CD4-positive, alpha-beta T cell treated with Interleukin-4 for 1 hour (primary cell): Measurements from ENCODE around the gene IL18RAP.

Experiments used
- DNase-seq, 2 donors: peaks; one replicate each; pipeline ENCODE4 v3.0.0-alpha.2; 2020 to 2022

Gene IL18RAP

GRCh38 chr2:102463160-102463559 lies 40.2 kb downstream of the IL18RAP start:
- DNase-seq: no peak

GRCh38 chr2:102470168-102470567 lies 47.2 kb downstream of the IL18RAP start:
- DNase-seq: no peak

DNA sequence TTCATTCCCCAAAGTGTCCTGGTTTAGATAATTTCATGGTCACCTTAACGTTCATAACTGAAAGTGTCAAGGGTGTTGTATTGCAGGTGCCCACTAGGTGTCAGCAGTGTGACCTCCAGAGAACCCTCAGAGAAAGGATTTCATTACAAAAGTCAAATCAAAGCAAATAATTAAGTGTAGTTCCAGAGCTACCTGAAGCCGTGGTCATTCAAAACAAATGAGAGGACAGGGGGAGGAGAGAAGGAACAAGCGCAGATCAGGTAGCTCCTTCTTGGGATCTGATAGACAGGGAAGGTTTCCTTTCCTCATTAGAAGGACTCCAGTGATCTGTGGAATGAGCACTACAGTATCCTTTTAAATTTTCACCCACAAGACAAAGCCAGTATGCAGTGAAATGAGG lies 50.1 kb downstream of the IL18RAP start, which contains the start of gene SLC9A4:
Gene SLC9A4 (plus strand): TSS at position 207 of the 400 bp plus-strand sequence. CDS start 534 bp downstream, outside the sequence.
- DNase-seq: peak; percentile 38 to 50

GRCh38 chr2:102473631-102474030 lies 50.7 kb downstream of the IL18RAP start:
- no peak for DNase-seq

DNA sequence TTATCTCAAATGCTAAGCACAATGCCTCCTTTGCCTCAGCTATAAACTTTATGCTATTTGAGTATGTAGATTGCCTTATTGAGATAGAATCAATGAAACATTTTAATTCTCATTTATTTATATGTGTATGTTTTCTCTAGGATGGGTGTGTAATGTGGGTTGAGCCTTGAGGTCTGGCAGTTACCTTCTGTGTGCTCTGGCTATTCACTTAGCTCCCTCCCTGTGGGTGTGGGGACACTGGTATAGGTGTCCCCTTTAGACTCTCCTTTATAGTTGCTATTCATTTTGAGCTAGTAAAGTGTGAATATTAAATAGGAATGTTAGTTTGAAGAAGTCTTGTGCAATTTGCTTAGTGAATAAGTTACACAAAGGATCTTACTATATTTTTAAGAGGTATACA lies 51.8 kb downstream of the IL18RAP start:
- no peak for DNase-seq

DNA sequence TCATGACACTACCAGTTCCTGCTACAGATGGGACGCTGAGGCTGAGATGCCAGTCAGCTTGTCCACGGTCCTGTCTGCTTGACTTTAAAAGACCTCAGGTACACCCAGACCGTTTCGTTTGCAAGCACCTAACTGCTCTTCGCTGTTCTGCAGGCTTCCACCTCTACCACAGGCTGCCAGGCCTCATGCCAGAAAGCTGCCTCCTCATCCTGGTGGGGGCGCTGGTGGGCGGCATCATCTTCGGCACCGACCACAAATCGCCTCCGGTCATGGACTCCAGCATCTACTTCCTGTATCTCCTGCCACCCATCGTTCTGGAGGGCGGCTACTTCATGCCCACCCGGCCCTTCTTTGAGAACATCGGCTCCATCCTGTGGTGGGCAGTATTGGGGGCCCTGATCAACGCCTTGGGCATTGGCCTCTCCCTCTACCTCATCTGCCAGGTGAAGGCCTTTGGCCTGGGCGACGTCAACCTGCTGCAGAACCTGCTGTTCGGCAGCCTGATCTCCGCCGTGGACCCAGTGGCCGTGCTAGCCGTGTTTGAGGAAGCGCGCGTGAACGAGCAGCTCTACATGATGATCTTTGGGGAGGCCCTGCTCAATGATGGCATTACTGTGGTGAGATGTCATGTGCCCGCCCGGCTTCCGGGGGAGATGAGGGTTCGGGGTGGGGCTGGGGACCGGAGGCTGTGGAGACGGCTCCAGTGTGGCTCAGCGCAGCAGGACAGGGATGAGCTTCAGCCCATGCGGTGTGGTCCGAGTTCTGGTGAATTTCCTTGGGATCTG lies 55.9 kb downstream of the IL18RAP start:
- no peak for DNase-seq

DNA sequence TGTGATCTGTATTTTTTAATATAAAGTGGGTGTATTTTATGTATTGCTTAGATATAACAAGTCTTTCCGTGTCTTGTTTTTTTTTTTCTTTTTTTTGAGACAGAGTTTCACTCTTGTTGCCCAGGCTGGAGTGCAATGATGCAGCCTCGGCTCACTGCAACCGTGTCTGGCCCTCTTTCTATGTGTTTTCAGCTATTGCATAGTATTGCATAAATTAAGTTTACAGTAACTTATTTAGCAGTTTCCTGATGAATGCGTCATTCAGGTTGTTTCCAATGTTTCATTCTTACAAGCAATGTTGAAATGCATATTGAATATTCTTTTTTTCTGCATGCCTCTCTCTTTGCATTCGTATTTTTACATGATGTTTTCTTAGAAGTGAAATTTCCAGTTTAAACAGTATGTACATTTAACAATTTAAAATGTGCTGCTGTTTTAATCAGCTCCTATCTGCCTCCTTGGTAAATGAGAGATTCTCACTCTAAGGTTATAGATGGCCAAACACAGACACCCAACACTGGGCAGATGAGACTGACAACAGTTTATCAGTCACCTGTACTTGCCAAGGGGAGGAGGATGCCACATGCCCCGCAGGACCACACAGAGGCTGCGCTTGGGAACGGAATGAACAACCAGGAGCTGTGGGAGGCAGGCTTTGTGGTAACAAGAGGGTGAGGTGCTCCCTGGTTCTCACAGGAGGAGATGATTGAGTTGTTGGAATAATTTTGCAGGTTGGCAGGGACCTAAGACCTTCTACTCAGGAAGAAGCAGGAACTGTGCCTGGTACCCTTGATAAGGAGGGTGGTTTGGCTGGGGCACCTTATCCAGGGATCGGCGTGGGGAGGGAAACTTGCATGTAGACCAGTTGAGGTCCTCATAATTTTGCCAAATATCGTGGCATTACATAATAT lies 57.6 kb downstream of the IL18RAP start:
- no peak for DNase-seq

DNA sequence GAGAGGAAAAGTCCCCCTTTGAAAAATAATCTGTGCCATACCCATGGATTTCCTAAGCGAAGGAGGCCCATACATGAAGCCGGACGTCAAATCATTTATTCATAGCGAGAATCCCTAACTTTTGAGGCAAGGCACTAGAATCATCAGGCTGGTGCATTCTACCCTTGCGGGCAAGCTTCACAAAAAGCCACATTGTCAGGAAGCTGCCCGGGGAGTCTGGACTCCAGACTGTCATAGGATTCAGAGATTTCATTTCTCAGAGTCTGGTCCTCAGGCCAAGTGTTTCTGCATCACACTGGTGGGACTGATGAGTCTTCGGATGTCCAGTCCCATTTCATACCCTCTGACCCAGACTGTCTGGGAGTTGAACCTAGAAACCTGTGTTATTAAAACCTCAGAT lies 59.0 kb downstream of the IL18RAP start:
- no peak for DNase-seq

GRCh38 chr2:102483086-102483485 lies 60.1 kb downstream of the IL18RAP start:
- DNase-seq: no peak

GRCh38 chr2:102484310-102485061 lies 61.5 kb downstream of the IL18RAP start:
- DNase-seq: no peak

GRCh38 chr2:102485147-102485785 lies 62.3 kb downstream of the IL18RAP start:
- DNase-seq: no peak

- no peak for DNase-seq
Measured at GRCh38 chr2:102486941-102487702, 64.2 kb downstream of the IL18RAP start.

DNA sequence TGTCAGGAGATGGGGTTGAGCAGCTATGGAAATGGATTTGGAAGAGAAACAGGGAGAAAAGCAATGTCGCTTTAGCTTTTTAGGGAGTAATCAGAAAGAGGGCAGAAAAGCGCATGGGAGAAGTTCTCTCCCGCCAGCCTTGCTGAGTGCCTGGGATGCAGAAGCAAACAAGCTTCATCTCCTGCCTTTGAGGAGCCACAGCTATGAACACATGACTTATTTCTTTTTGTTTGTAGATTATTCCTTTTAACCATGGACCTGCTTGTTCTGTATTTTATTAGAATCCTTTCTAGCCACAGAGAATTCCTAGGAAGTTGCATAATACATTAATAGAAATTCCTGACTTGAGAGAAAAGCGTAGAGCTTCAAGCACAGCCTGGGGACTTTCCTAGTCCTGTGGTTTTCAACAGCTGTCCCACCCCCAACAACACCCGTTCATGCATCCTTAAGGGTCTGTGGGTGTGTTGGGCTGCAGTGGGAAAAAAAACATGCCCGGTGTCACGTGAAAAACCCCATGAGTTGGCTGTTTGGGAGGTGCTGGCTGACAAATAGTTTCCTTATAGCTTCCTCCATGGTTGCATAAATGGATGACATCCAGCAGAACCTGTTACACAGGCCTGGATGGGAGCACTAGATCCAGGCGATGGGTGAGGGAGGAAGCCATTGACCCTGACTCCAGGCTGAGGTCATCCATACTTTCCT lies 65.0 kb downstream of the IL18RAP start:
- DNase-seq: no peak

DNA sequence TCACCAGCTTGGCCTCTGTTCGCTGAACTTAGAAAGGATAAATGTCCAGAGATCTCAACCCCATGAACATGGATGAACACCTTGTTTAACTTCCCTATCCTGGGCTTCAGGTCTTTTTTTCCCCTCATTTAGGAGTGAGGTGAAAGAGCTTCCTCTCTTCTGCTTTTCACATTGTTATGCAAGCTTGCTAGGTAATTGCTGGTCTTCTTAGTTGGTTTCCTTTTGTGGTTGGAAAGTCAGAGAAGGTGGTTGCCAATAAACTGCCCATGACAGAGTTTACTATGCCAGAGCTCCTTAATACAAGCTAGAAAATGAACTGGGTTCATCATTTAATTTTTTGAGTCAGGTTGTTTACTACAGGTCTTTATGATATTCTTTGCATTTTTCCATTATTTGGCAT lies 66.7 kb downstream of the IL18RAP start:
- peak in 1 of 2 donors; percentile 3 for DNase-seq

- no peak for DNase-seq
Measured at GRCh38 chr2:102492006-102492405, 69.0 kb downstream of the IL18RAP start.

DNA sequence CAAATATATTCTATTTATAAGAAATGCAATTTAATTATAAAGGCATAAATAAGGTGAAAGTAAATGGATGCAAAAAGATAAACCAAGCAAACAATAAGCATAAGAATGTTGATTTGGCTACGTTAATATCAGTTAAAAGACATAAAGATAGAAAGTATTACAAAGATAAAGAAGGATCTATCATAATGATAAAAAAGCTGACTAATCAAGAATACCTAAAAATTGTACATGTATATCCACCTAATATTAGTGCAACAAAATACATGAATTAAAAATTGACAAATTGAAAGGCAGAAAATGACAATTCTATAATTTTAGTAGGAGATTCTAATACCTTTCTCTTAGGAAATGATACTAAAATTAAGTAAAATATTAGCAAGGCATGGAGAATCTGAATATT lies 71.6 kb downstream of the IL18RAP start:
- no peak for DNase-seq

DNA sequence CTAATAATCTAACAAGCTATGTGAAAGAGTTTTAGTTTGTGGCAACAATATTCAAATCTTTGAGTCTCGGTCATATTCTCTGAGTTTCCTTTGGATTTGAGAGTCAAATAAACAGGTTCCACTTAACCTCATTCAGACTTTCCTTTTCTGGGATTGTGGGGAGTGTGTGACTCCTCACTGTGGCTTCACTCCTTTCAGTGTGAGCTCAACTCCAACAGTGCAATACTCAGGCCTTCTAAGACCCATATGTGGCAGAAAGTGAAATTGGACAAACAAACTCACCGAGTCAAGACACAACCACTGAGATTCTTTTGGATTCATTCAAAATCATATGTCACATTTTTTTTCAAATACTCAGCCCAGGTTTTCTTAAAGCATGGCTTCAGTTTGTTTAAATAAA lies 75.5 kb downstream of the IL18RAP start:
- no peak for DNase-seq

GRCh38 chr2:102499558-102499957 lies 76.6 kb downstream of the IL18RAP start:
- no peak for DNase-seq
